ENCODE measurements around the gene VDR. TPM values are rescaled to one million over a fixed set of nuclear protein-coding genes. Genes with fewer than 3 reads are reported as not detected.

Gene VDR
- total RNA-seq, 4 donors from 2014 or later = 75.1 to 193 (median 156) TPM

DNA sequence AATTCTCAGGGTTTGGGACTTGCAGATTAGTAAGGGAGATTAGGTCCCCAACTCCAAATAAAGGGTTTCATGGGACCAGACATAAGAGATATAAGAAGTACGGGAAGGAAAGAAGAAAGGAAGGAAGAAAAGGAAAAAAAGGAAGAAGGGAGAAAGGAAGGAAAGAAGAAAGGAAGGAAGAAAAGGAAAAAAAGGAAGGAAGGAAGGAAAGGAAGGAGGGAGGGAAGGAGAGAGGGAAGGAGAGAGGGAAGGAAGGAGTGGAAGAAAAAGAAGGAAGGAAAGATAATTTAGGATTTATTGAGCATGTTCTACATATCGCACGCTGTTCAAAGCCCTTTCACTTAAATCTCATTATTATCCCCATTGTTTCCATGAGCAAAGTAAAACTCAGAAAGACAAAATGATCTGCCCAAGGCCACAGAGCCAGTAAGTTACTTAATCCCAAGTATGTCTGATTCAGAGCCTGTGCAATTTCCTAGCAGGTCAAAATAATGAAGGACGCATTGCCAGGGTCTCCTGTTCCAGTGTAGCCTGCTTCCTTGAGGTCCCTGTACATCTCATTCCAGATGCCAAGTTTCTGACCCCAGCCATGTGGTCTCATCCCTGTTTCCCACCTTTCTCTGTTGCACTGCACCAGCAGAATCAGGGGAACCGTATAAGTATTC, 81.2 kb downstream of the VDR start:
- no peaks in the 10 kb centered on the region for H3K36me3 ChIP-seq
- no peak overlapping the region for H3K4me3 ChIP-seq
- TF ChIP-seq POLR2A (IDR thresholded peaks at IDR 0.05) = no peak
- TF ChIP-seq, protein P1, sequence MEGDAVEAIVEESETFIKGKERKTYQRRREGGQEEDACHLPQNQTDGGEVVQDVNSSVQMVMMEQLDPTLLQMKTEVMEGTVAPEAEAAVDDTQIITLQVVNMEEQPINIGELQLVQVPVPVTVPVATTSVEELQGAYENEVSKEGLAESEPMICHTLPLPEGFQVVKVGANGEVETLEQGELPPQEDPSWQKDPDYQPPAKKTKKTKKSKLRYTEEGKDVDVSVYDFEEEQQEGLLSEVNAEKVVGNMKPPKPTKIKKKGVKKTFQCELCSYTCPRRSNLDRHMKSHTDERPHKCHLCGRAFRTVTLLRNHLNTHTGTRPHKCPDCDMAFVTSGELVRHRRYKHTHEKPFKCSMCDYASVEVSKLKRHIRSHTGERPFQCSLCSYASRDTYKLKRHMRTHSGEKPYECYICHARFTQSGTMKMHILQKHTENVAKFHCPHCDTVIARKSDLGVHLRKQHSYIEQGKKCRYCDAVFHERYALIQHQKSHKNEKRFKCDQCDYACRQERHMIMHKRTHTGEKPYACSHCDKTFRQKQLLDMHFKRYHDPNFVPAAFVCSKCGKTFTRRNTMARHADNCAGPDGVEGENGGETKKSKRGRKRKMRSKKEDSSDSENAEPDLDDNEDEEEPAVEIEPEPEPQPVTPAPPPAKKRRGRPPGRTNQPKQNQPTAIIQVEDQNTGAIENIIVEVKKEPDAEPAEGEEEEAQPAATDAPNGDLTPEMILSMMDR (IDR thresholded peaks at IDR 0.05) = no peak
- no peaks in the 10 kb centered on the region for H3K9me3 ChIP-seq
- peak overlapping the region in 3 of 4 donors; percentile 68 to 98 (median 97) for H3K27ac ChIP-seq
- peak in 1 of 3 donors; percentile 12 for DNase-seq
- H3K4me1 ChIP-seq = peaks cover 0 to 39% (median 2%) of the 10 kb centered on the region in 4 donors
- no peaks in the 10 kb centered on the region for H3K27me3 ChIP-seq

DNA sequence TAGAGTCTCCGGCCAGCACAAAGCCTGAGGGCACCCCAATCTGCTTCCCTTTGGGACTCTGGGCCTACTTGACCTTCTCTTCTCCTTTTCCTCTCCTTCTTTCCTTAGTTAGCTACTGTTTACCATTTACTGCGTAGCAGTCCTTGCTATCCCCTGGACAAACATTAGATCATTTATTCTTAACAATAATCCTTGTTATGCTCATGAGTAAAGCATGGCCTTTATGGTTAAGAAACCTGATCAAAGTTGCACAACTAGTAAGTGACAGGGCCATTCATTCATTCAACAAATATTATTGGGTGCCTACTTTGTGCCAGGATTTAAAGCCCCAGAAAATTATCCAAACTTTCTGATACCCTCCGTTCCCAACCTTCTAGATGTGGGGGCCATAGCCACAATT, 81.9 kb downstream of the VDR start:
- H3K27ac ChIP-seq = peak overlapping the region in 3 of 4 donors; percentile 93 to 98 (median 97)
- DNase-seq = peak in 1 of 3 donors; percentile 14
- no peaks in the 10 kb centered on the region for H3K27me3 ChIP-seq
- peaks cover 0 to 39% (median 6%) of the 10 kb centered on the region in 4 donors for H3K4me1 ChIP-seq
- no peaks in the 10 kb centered on the region for H3K9me3 ChIP-seq
- TF ChIP-seq, protein P1 (IDR thresholded peaks at IDR 0.05) = no peak
- TF ChIP-seq POLR2A (IDR thresholded peaks at IDR 0.05) = no peak
- no peak overlapping the region for H3K4me3 ChIP-seq
- no peaks in the 10 kb centered on the region for H3K36me3 ChIP-seq

DNA sequence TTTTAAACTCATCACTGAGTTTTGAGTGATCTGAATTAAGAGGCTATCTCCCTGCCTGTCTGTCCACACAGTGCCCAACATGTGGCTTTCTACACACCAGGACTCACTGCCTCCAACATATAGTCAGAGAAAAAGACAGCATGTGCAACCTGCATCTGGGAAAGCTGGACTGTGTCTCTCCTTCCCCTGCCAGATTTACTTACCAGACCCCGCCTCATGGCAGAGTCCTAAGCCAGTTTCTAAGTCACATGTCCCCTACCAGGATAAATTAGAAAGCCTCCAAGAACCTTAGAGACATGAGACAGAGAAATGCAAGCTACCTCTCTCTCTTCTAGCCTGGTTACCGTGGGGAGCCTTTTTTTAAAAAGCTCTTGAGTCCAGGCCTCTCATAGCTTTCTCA, 82.4 kb downstream of the VDR start:
- Histone ChIP-seq H3K36me3 (no peaks in the 10 kb centered on the region), H3K4me1 (peaks cover 0 to 42% (median 10%) of the 10 kb centered on the region in 4 donors), H3K4me3 (no peak overlapping the region), H3K27me3 (no peaks in the 10 kb centered on the region), H3K9me3 (no peaks in the 10 kb centered on the region), H3K27ac (peak overlapping the region; percentile 93 to 98 (median 98))
- DNase-seq = no peak
- TF ChIP-seq, protein P1 (IDR thresholded peaks at IDR 0.05) = no peak
- TF ChIP-seq POLR2A (IDR thresholded peaks at IDR 0.05) = no peak

DNA sequence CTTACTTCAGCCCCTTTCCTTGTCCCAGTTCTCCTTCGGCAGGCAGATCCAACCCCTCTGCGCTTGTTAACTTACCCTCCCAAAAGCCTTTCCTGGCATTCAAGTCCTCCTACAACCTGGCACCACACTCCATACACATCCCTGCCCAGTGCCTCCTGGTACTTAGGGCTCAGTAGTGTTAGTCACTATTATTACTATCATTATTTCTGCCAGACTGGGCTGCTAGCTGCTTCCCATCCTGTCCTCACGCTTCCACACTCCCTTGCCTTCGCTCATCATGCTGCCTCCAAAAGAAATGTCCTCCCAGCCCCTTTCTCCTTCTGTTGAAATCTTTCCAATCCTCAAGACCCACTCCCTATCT, 83.5 kb downstream of the VDR start:
- Histone ChIP-seq H3K4me1 (peaks cover 0 to 53% (median 17%) of the 10 kb centered on the region in 4 donors), H3K36me3 (no peaks in the 10 kb centered on the region), H3K9me3 (no peaks in the 10 kb centered on the region), H3K27ac (peak overlapping the region; percentile 93 to 98 (median 98)), H3K27me3 (no peaks in the 10 kb centered on the region), H3K4me3 (no peak overlapping the region)
- TF ChIP-seq, protein P1 (IDR thresholded peaks at IDR 0.05) = no peak
- TF ChIP-seq POLR2A (IDR thresholded peaks at IDR 0.05) = no peak
- no peak for DNase-seq

DNA sequence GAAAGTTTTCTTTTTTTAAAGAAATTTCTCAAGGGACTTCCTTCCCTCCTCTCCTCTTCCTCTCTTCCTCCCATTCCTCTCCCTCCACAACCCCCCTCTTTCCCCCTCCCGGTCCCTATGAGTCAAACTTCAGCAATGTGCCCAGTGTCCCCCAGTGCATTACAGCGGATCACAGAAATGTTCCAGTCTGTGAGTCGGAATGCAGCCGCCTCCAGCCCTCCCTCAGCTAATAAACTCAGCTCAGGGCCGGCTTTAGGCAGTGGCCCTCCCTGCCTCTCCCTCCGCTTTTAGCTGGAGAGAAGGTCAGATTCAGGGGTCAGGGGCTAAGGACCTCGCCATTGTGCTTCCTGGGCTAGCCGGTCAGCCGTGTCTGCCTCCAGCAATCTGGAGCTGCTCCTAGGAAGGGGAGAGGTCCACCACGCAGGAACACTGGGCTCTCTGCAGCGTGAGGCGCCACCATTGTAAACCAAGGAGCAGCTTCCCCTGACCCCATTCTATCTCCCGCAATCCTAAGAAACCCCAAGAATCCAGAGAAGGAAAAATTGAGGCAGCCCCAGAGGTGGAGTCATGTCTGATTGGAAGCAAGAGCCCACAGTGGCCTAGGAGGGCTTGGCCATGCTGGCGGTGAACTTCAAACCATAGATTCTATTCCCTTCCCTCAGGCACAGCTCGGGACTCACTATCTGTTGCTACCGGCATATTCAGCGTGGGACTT, 84.0 kb downstream of the VDR start:
- peak in 2 of 3 donors; percentile 54 to 82 for DNase-seq
- no peaks in the 10 kb centered on the region for H3K36me3 ChIP-seq
- TF ChIP-seq, protein P1 (IDR thresholded peaks at IDR 0.05) = no peak
- TF ChIP-seq POLR2A (IDR thresholded peaks at IDR 0.05) = peak in 1 of 2 donors; percentile 32
- H3K4me3 ChIP-seq = peak overlapping the region; percentile 80 to 89 (median 85)
- no peaks in the 10 kb centered on the region for H3K9me3 ChIP-seq
- peak overlapping the region; percentile 93 to 98 (median 98) for H3K27ac ChIP-seq
- peaks cover 0 to 53% (median 18%) of the 10 kb centered on the region in 4 donors for H3K4me1 ChIP-seq
- no peaks in the 10 kb centered on the region for H3K27me3 ChIP-seq
